Fibroblast of the aortic adventitia (primary cell): ENCODE results near the gene RHOB. TPM values are rescaled to one million over a fixed set of nuclear protein-coding genes. Genes with fewer than 3 reads are reported as not detected.

Source experiments
- DNase-seq: peaks from one replicate; pipeline ENCODE4 v3.0.0-alpha.2; 2010; ENCODE audit warnings: low read depth
- H3K4me3 ChIP-seq: 2 replicates; pipeline ENCODE4 v1.5.1; 2011; ENCODE audit warnings: low read depth, mild to moderate bottlenecking, control low read depth, low read length, moderate library complexity
- CTCF ChIP-seq: IDR thresholded peaks from 2 replicates; pipeline ENCODE4 v1.5.1; 2011; ENCODE audit warnings: mild to moderate bottlenecking, low read length, control low read depth, inconsistent platforms; ENCODE audit not compliant: insufficient read depth
- total RNA-seq: library from RNA; depleted of rRNA; stranded (reverse); fragments of >200 nt; gene quantifications from 2 replicates; pipeline ENCODE4 v1.2.3, GENCODE V29; 2012; ENCODE audit warnings: low replicate concordance

The RHOB gene
- total RNA-seq, 1 donor, result 40.5 TPM

GRCh38 chr2:20471902-20472559 lies 25.2 kb downstream of the RHOB start:
- H3K4me3 ChIP-seq, result no peak overlapping the region
- DNase-seq, result no peak
- no peak for TF ChIP-seq CTCF

GRCh38 chr2:20472569-20472968 lies 25.7 kb downstream of the RHOB start:
- no peak for TF ChIP-seq CTCF
- H3K4me3 ChIP-seq, result no peak overlapping the region
- DNase-seq, result no peak

GRCh38 chr2:20473128-20473527 lies 26.3 kb downstream of the RHOB start:
- no peak overlapping the region for H3K4me3 ChIP-seq
- TF ChIP-seq CTCF, result no peak
- DNase-seq, result no peak

- no peak for DNase-seq
- TF ChIP-seq CTCF, result no peak
- no peak overlapping the region for H3K4me3 ChIP-seq
Observed at GRCh38 chr2:20474757-20475566, 28.1 kb downstream of the RHOB start.

GRCh38 chr2:20475567-20475952 lies 28.7 kb downstream of the RHOB start:
- TF ChIP-seq CTCF, result no peak
- no peak overlapping the region for H3K4me3 ChIP-seq
- DNase-seq, result no peak

GRCh38 chr2:20476481-20476880 lies 29.6 kb downstream of the RHOB start:
- DNase-seq, result no peak
- no peak for TF ChIP-seq CTCF
- no peak overlapping the region for H3K4me3 ChIP-seq

GRCh38 chr2:20476950-20477349 lies 30.1 kb downstream of the RHOB start:
- TF ChIP-seq CTCF, result no peak
- no peak for DNase-seq
- H3K4me3 ChIP-seq, result no peak overlapping the region
